GM18909 (cell line): ENCODE results near the gene EMC9.
"Not testable (repeated sequence)": the region's sequence is repeated elsewhere in the genome, so short reads cannot be mapped to it uniquely, and the experiment has no call there.

Experiments
- ATAC-seq: cut with Tn5 transposase; IDR thresholded peaks from one replicate; pipeline ENCODE4 v1.9.1; 2021; ENCODE audit warnings: mild to moderate bottlenecking; ENCODE audit not compliant: unreplicated experiment, poor library complexity

Gene EMC9

GRCh38 chr14:24113801-24114531 lies 27.4 kb downstream of the EMC9 start:
- ATAC-seq, result peak; percentile 37

DNA sequence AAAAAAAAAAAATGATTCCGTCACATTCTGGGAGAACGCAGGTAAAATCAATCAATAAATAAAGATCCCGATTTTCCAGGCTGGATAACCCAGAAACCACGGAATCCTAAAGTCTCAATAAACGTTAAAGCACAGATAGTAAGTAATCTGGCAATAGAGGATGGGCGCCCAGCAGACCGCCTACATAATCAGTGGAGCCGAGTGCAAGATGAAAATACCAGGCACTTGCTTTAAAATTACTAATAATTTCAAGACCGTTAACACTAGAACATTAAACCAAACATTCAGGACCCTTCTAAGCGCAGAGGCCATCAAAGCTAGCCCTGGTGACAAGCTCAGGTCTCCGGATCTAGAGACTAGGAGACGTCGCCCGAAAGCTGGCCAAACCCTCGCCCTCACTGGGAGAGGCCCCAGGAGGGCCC lies 28.0 kb downstream of the EMC9 start:
- ATAC-seq, result peak; percentile 0

DNA sequence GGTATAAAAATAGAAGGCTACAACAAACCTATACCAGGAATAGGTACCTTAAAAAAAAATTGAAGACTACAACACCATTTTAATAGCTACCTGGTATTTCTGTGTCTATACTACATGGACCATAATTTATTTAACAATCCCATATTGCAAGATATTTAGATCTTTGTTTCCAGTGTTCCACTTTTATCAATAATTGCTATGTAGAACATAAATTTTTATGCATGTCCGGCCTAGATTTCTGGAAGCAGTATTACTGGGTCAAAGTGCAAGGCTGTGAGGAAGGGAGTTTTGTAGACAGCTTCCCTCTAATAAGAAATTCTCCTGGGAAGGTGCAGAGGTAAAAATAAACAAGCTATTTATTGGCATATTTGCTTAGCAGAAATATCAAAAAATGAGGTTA lies 30.9 kb downstream of the EMC9 start:
- no peak for ATAC-seq

- no peak for ATAC-seq
Measured at GRCh38 chr14:24110060-24110459, 31.3 kb downstream of the EMC9 start.

DNA sequence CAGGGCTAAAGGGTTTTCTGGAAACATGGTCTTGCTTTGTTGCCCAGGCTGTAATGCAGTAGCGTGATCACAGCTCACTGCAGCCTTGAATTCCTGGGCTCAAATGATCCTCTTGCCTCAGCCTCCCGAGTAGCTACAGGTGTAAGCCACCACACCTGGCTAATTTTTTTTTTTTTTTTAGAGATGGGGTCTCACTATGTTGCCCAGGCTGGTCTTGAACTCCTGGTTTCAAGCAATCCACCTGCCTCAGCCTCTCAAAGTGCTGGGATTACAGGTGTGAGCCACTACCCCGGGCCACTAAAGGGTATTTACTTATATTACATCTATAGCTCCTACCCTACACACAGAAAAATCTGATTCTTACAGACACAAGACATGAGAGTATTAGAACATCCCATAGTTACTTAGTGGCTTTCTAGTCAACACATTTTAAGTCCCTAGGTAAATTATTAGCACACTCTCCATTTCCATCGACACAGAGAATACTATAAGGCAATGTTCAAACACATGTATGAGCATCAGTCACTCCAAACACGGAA lies 33.0 kb downstream of the EMC9 start:
- ATAC-seq, result peak; percentile 36

- ATAC-seq, result no peak
Measured at GRCh38 chr14:24106672-24107271, 34.6 kb downstream of the EMC9 start.

GRCh38 chr14:24105609-24106239 lies 35.7 kb downstream of the EMC9 start:
- ATAC-seq, result not testable (repeated sequence)

- ATAC-seq, result no peak
Measured at GRCh38 chr14:24103451-24103850, 37.9 kb downstream of the EMC9 start.

GRCh38 chr14:24102357-24103048 lies 38.9 kb downstream of the EMC9 start:
- ATAC-seq, result no peak

DNA sequence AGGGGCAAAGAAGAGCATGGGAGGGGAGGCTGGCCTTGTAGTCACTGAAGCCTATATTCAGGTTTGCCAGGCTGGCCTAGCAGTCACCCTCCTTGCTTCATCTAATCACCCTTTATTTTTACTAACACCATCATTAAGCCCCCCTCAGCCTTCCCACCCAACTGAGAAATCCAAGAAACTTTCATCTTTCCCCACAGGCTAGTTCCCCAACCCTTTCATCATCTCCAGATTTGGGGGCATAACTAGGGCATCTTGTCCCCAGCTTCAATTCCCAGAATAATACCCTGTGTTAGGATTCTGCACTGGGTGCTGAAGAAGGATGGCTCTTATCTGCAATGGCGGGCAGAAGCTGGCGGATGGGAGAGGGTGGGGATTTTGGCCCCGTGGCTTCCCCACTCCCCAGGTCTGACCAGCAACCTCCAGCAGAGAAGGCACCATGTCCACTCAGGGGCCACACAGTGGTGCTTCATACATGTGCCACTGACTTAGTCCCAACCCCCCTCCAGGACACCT lies 40.4 kb downstream of the EMC9 start:
- ATAC-seq, result no peak

DNA sequence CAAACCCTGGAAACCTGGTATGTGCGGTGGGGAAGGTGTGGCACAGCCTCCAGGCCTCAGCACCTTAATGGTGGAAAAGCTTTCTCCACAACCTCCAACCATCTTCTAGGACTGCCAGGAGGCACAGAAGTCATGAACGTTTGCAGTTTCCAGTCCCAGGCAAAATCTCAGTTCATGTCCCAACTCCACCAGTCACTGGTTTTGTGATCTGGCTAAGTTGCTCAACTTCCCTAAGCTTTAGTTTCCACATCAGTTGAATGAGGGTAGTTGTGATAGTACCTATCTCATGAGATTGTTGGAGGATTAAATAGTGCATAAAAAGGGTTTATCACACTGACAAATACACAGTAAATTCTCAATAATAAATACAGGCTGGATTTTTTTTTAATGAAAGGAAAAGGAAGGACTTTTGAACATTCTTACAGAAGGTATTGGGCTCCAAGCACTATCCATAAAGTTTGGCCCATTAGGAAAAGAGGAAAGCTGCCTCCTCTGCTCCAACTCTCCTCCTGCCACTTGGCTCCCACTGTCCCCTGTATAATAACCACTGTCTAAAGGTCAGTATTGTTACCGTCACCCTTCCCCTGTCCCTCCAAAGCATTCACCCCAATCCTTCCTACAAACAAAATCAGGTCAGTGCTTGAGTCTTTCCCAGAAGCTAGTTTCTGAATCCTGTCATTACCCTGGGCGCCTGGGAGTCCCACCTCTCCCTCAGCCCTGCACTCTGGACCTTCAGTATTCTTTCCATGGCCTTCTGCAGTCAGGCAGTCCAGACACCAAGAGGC lies 41.0 kb downstream of the EMC9 start:
- ATAC-seq, result no peak

GRCh38 chr14:24098927-24099813 lies 42.2 kb downstream of the EMC9 start:
- no peak for ATAC-seq

DNA sequence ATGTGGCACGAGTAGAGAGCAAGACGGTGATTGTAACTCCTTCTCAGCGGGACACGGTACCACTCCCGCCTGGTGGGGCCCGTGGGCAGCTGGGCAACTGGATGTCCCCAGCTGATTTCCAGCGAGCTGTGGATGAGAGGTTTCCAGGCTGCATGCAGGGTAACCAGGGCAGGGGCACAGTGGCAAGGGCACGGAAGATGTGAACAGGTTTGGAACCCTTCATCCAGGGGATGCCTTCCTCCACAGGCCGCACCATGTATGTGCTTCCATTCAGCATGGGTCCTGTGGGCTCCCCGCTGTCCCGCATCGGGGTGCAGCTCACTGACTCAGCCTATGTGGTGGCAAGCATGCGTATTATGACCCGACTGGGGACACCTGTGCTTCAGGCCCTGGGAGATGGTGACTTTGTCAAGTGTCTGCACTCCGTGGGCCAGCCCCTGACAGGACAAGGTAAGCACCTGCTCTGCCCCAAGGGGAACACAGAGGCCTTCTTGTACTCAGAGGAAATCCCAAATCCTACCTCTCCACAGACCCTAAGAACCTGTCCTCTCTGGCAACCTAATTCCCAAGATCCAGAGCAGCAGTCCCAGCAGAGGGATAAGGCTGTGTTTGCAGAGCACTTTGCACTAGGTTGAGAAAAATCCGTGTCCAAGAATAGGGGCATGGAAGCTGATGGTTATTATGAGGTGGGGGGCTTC lies 43.0 kb downstream of the EMC9 start:
- ATAC-seq, result no peak

DNA sequence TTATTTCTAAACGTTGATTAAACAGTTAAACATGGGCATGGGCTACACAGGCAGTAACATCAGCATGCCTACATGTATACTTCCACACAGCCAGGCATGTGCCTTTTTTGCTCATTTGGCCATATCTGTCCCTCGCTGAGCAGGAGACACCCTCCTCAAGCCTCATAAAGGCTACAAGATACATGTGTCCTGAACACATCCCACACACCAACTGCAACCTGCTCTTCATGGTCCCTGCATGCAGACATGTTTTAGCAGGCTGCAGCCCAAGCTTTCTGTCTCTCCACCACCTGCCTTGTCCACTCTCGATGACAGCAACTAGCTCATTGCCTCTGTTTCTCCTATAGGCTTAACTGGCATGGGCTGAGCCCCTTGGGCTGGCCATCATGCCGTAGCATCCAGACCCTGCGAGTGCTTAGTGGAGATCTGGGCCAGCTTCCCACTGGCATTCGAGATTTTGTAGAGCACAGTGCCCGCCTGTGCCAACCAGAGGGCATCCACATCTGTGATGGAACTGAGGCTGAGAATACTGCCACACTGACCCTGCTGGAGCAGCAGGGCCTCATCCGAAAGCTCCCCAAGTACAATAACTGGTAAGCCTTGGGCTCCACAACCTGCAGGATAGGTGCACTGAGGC lies 44.7 kb downstream of the EMC9 start:
- ATAC-seq, result no peak

DNA sequence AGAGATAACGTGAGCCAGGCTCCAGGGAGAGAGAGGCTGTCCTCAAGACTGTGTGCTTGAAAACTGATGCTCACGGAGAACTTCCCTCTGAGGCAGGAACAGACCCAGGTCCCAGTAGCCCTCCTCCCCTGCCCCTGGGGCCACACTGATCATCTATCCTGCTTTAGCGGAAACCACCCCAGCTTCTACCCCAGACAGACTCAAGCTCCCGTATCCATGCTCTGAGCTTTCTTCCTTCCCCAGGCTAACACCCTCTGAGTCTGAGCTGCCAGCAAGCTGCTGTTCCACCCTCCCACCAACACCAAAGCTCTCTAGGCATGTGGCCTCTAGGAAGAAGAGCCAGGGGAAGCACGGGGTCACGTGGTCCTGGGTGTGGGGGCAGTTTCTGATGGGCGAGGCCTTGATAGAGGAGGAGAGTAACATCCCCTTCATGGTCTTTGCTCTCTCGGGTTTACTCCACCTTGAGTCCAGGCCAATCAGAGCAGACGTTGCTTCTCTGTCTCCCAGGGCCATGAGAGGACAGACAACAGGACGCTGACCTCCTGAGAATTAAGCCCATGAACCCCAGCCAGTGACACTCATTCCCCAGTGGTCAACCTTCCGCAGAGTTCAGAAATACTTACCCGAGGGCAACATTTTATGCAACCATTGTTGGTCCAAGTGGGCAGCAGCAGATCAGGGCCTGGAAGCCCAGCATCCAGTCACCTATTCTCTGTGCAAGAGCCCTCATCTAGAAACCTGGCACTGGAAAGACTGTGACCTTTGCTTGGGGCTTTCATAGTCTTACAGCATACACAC lies 45.9 kb downstream of the EMC9 start:
- ATAC-seq, result peak; percentile 76

DNA sequence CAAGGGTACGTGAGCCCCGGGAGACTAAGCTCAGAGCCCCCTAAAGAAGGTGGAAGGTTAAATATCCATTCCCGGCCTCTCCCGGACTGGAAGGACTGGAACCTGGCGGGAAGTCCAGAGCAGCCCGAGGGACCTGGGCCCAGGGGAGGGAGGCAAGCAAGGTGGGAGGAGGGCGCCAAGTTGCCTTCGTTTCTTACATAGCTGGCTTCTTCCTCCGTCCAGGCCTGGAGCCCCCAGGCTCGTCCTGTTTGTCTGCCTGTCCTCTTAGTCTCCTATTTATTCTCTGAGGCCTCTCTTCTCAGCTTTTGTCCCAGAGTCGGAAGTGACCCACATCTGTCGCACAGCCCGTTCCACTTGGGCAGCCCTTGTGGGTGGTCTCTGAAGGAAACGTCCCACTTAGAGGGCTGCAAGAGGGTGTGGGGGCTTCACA lies 46.5 kb downstream of the EMC9 start:
- no peak for ATAC-seq
